Measurements from ENCODE around the gene B4GALNT3.

B4GALNT3 gene

GRCh38 chr12:536751-537245 lies 77.1 kb downstream of the B4GALNT3 start:
- DNase-seq (ENCODE audit: extremely low read depth in 1 of 2, low read depth in 1 of 2), result no peak

- DNase-seq (ENCODE audit: extremely low read depth in 1 of 2, low read depth in 1 of 2), result no peak
These were observed 78.0 kb downstream of the B4GALNT3 start for GRCh38 chr12:537772-538171.

- DNase-seq (ENCODE audit: extremely low read depth in 1 of 2, low read depth in 1 of 2), result peak in 1 of 2 donors; percentile 9
These were observed 79.2 kb downstream of the B4GALNT3 start for GRCh38 chr12:538731-539539.

- DNase-seq (ENCODE audit: extremely low read depth in 1 of 2, low read depth in 1 of 2), result no peak
These were observed 80.0 kb downstream of the B4GALNT3 start for GRCh38 chr12:539540-540310.

- no peak for DNase-seq (ENCODE audit: extremely low read depth in 1 of 2, low read depth in 1 of 2)
These were observed 82.1 kb downstream of the B4GALNT3 start for GRCh38 chr12:541676-542324.

- no peak for DNase-seq (ENCODE audit: extremely low read depth in 1 of 2, low read depth in 1 of 2)
These were observed 82.8 kb downstream of the B4GALNT3 start for GRCh38 chr12:542395-543113.

GRCh38 chr12:543114-543451 lies 83.3 kb downstream of the B4GALNT3 start:
- no peak for DNase-seq (ENCODE audit: extremely low read depth in 1 of 2, low read depth in 1 of 2)

- no peak for DNase-seq (ENCODE audit: extremely low read depth in 1 of 2, low read depth in 1 of 2)
These were observed 84.4 kb downstream of the B4GALNT3 start for GRCh38 chr12:544142-544541.

GRCh38 chr12:544941-545635 lies 85.3 kb downstream of the B4GALNT3 start:
- no peak for DNase-seq (ENCODE audit: extremely low read depth in 1 of 2, low read depth in 1 of 2)

GRCh38 chr12:545835-546234 lies 86.1 kb downstream of the B4GALNT3 start:
- no peak for DNase-seq (ENCODE audit: extremely low read depth in 1 of 2, low read depth in 1 of 2)

- DNase-seq (ENCODE audit: extremely low read depth in 1 of 2, low read depth in 1 of 2), result no peak
These were observed 86.7 kb downstream of the B4GALNT3 start for GRCh38 chr12:546265-546919.

GRCh38 chr12:546920-547845 lies 87.4 kb downstream of the B4GALNT3 start:
- peak; percentile 37 to 51 for DNase-seq (ENCODE audit: extremely low read depth in 1 of 2, low read depth in 1 of 2)

GRCh38 chr12:547883-548470 lies 88.2 kb downstream of the B4GALNT3 start:
- DNase-seq (ENCODE audit: extremely low read depth in 1 of 2, low read depth in 1 of 2), result no peak

- DNase-seq (ENCODE audit: extremely low read depth in 1 of 2, low read depth in 1 of 2), result no peak
These were observed 89.8 kb downstream of the B4GALNT3 start for GRCh38 chr12:549476-550082.

GRCh38 chr12:550473-551260 lies 90.9 kb downstream of the B4GALNT3 start:
- DNase-seq (ENCODE audit: extremely low read depth in 1 of 2, low read depth in 1 of 2), result no peak

GRCh38 chr12:552466-552865 lies 92.7 kb downstream of the B4GALNT3 start:
- DNase-seq (ENCODE audit: extremely low read depth in 1 of 2, low read depth in 1 of 2), result no peak

All from stimulated activated CD8-positive, alpha-beta memory T cell treated with anti-CD3 and anti-CD28 coated beads, Interleukin-7, amount 100 ng/mL, for 48 hours (primary cell).